ENCODE measurements around the gene NRARP.

DNA sequence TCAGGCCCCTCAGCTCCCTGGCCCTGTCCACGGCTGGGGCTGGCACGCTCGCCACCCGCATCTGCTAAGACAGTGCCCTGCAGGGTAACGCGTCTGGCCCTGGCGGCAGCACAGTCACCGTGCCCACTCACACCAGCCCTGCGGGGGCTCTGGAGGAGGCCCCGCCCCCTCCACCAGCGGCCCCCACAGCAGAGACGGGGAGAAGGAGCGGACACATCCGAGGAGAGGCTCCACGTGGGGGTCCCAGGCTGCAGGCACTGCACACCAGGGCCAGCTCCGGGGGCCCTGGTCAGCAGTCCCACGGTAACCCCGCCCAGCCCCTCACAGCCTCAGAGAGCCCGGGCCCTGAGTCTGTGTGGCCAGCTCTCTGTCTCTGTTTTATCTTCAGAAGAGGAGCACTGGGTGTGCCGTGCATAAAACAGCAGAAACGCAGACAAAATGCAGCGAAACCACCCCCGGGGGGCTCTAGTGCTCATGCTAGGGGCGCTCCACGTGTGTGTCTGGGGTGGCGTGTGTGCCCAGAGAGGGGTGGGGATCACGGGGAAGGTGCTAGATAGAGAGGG, 47.5 kb upstream of the NRARP start:
- TF ChIP-seq, protein P1, sequence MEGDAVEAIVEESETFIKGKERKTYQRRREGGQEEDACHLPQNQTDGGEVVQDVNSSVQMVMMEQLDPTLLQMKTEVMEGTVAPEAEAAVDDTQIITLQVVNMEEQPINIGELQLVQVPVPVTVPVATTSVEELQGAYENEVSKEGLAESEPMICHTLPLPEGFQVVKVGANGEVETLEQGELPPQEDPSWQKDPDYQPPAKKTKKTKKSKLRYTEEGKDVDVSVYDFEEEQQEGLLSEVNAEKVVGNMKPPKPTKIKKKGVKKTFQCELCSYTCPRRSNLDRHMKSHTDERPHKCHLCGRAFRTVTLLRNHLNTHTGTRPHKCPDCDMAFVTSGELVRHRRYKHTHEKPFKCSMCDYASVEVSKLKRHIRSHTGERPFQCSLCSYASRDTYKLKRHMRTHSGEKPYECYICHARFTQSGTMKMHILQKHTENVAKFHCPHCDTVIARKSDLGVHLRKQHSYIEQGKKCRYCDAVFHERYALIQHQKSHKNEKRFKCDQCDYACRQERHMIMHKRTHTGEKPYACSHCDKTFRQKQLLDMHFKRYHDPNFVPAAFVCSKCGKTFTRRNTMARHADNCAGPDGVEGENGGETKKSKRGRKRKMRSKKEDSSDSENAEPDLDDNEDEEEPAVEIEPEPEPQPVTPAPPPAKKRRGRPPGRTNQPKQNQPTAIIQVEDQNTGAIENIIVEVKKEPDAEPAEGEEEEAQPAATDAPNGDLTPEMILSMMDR (IDR thresholded peaks at IDR 0.05), result no peak
- TF ChIP-seq POLR2A (IDR thresholded peaks at IDR 0.05), result no peak
